CD14-positive monocyte (primary cell): ENCODE measurements around the gene MAP1LC3A. TPM values are rescaled to one million over a fixed set of nuclear protein-coding genes. Genes with fewer than 3 reads are reported as not detected.

Source experiments
- DNase-seq, 3 donors: peaks; one replicate each; pipeline ENCODE4 v3.0.0-alpha.2; 2011 to 2022
- H2AFZ ChIP-seq: 2 replicates; pipeline ENCODE4 v1.6.0; 2012; ENCODE audit warnings: mild to moderate bottlenecking, low read depth, low read length, inconsistent platforms; ENCODE audit not compliant: insufficient read depth, poor library complexity, severe bottlenecking
- H3K27ac ChIP-seq, 2 donors: 1 replicate in 1 of 2; 2 replicates in 1 of 2; pipeline ENCODE4 v1.5.1; 2012 to 2013; ENCODE audit warnings: low read length in 2 of 2, control low read depth in 1 of 2, inconsistent platforms in 1 of 2, low read depth in 1 of 2, mild to moderate bottlenecking in 1 of 2
- H3K27me3 ChIP-seq, 2 donors: one replicate each; pipeline versions ENCODE4 v1.6.0 to v1.6.1; 2011 to 2013; ENCODE audit warnings: low read length in 2 of 2; ENCODE audit not compliant: control insufficient read depth in 2 of 2, insufficient read depth in 2 of 2
- H3K36me3 ChIP-seq, 2 donors: replicated peaks in 1 of 2; 1 replicate in 1 of 2; 2 replicates in 1 of 2; pipeline versions ENCODE4 v1.5.1 to v1.6.1; 2012 to 2013; ENCODE audit warnings: low read length in 2 of 2, control low read depth in 1 of 2, inconsistent platforms in 1 of 2, mild to moderate bottlenecking in 1 of 2; ENCODE audit not compliant: insufficient read depth in 2 of 2, control insufficient read depth in 1 of 2
- H3K4me1 ChIP-seq, 2 donors: 1 replicate in 1 of 2; 2 replicates in 1 of 2; pipeline versions ENCODE4 v1.5.1 to v1.6.1; 2012 to 2013; ENCODE audit warnings: low read length in 2 of 2, control low read depth in 1 of 2, inconsistent platforms in 1 of 2, mild to moderate bottlenecking in 1 of 2, moderate library complexity in 1 of 2; ENCODE audit not compliant: insufficient read depth in 2 of 2, control insufficient read depth in 1 of 2
- H3K4me2 ChIP-seq: replicated peaks from 2 replicates; pipeline ENCODE3; 2012; ENCODE audit warnings: low read length, moderate library complexity, mild to moderate bottlenecking; ENCODE audit not compliant: poor library complexity, severe bottlenecking; ENCODE audit errors: extremely low read depth
- H3K4me3 ChIP-seq, 3 experiments: fragments of 200-600 bp in 1 of 3; sonication (generic) in 1 of 3; replicated peaks in 1 of 3; 1 replicate in 2 of 3; 2 replicates in 1 of 3; pipeline ENCODE4 v1.5.1; 2011 to 2013; ENCODE audit warnings: low read length in 3 of 3, mild to moderate bottlenecking in 3 of 3, control low read depth in 2 of 3, low read depth in 2 of 3, inconsistent platforms in 1 of 3, moderate library complexity in 1 of 3
- H3K79me2 ChIP-seq: 2 replicates; pipeline ENCODE4 v1.6.0; 2012; ENCODE audit warnings: mild to moderate bottlenecking, control low read depth, inconsistent platforms, low read length, moderate library complexity; ENCODE audit not compliant: insufficient read depth
- H3K9ac ChIP-seq: 2 replicates; pipeline ENCODE4 v1.6.0; 2017; ENCODE audit warnings: low read length, mild to moderate bottlenecking; ENCODE audit not compliant: insufficient read depth, poor library complexity, severe bottlenecking
- H3K9me3 ChIP-seq, 2 donors: replicated peaks in 1 of 2; 1 replicate in 1 of 2; 2 replicates in 1 of 2; pipeline versions ENCODE4 v1.5.1 to v1.6.1; 2012 to 2013; ENCODE audit warnings: low read length in 2 of 2, control low read depth in 1 of 2; ENCODE audit not compliant: control insufficient read depth in 1 of 2, insufficient read depth in 1 of 2
- H4K20me1 ChIP-seq: 2 replicates; pipeline ENCODE4 v1.6.0; 2012; ENCODE audit warnings: mild to moderate bottlenecking, low read length, control low read depth, moderate library complexity; ENCODE audit not compliant: insufficient read depth
- H3K27ac Mint-ChIP-seq, 7 donors: one replicate each; pipeline ENCODE4 v1.8.0; 2020; ENCODE audit warnings: mild to moderate bottlenecking in 7 of 7, mixed read lengths in 7 of 7, moderate library complexity in 6 of 7, inconsistent platforms in 2 of 7
- H3K27me3 Mint-ChIP-seq, 3 donors: one replicate each; pipeline ENCODE4 v1.8.0; 2021 to 2022; ENCODE audit warnings: low read depth in 3 of 3, mild to moderate bottlenecking in 3 of 3, mixed read lengths in 3 of 3, moderate library complexity in 3 of 3, inconsistent platforms in 1 of 3
- H3K36me3 Mint-ChIP-seq, 2 donors: one replicate each; pipeline ENCODE4 v1.8.0; 2020; ENCODE audit warnings: mixed read lengths in 2 of 2, inconsistent platforms in 1 of 2, mild to moderate bottlenecking in 1 of 2
- H3K4me1 Mint-ChIP-seq: one replicate; pipeline ENCODE4 v1.8.0; 2020; ENCODE audit warnings: mild to moderate bottlenecking, mixed read lengths
- H3K4me3 Mint-ChIP-seq, 2 donors: one replicate each; pipeline ENCODE4 v1.8.0; 2020; ENCODE audit warnings: mild to moderate bottlenecking in 2 of 2, mixed read lengths in 2 of 2, moderate library complexity in 1 of 2
- H3K9me3 Mint-ChIP-seq, 7 donors: one replicate each; pipeline ENCODE4 v1.8.0; 2020 to 2022; ENCODE audit warnings: mixed read lengths in 7 of 7, mild to moderate bottlenecking in 6 of 7, moderate library complexity in 6 of 7, inconsistent platforms in 2 of 7
- WGBS: methylation state at CpG from one replicate; pipeline ENCODE4 v1.1.5; 2013; ENCODE audit warnings: missing lambda C conversion rate; ENCODE audit not compliant: insufficient coverage; 5-methylcytosine and 5-hydroxymethylcytosine counted together
- intact Hi-C, 2 donors: fragments of 100-400 bp; cut with micrococcal nuclease; formaldehyde crosslinking; loops; one replicate each; pipeline versions ENCODE4 v1.15.0 to v1.15.1; 2023
- polyA plus RNA-seq, 3 donors: library from polyadenylated mRNA; depleted of rRNA in 1 of 3; unstranded in 2 of 3; stranded (reverse) in 1 of 3; fragments of 300-500 nt in 2 of 3; fragments of >200 nt in 1 of 3; fragmentation: Illumina TruSeq in 2 of 3; gene quantifications; 1 replicate in 2 of 3; 2 replicates in 1 of 3; pipeline ENCODE4 v1.2.3, GENCODE V29; 2012 to 2021
- TF ChIP-seq, protein P1 (sequence below): fragments of 200-600 bp; IDR thresholded peaks from one replicate; pipeline ENCODE4 v1.8.0; 2022; ENCODE audit warnings: antibody characterized with exemption, mild to moderate bottlenecking

MAP1LC3A gene
- polyA plus RNA-seq, 3 donors, result 2.5 to 7.7 (median 2.6) TPM

DNA sequence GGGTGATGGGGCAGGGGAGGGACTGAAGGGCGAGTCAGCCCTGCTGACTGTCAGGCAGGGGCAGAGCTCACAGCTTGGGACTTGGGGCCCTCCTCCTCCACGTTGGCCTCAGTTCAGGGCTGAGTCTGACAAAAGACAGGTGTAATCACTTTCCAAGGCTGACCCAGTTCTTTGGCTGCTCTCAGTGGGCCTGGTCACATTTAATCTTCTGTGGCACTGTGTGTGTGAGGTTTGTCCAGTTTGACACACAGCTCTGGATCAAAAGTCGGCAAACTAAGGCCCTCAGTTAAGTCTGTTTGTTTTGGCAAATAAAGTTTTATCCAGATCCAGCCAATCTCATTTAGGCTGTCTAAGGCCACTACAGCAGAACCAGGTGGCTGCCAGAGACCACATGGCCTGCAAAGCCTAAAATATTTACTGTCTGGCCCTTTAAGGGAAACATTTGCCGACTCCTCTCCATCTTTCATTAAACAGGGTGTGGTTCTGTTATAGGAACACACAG, 5.1 kb upstream of the MAP1LC3A start:
- H3K4me2 ChIP-seq, result no peak overlapping the region
- no peaks in the 10 kb centered on the region for H3K36me3 Mint-ChIP-seq
- no peak overlapping the region for H3K4me3 Mint-ChIP-seq
- no peak overlapping the region for H3K4me3 ChIP-seq
- no peaks in the 10 kb centered on the region for H3K36me3 ChIP-seq
- H4K20me1 ChIP-seq, result no peaks in the 10 kb centered on the region
- H3K4me1 ChIP-seq, result peaks cover 7 to 10% of the 10 kb centered on the region in 2 donors
- peaks cover 12% of the 10 kb centered on the region for H3K4me1 Mint-ChIP-seq
- 100% methylated on average over 1 of the region's 4 CpGs for WGBS
- H3K27me3 Mint-ChIP-seq, result peaks cover 0 to 2% (median 2%) of the 10 kb centered on the region in 3 donors
- no peak overlapping the region for H2AFZ ChIP-seq
- H3K9me3 ChIP-seq, result no peaks in the 10 kb centered on the region
- no peaks in the 10 kb centered on the region for H3K27me3 ChIP-seq
- no peak overlapping the region for H3K9ac ChIP-seq
- no peaks in the 10 kb centered on the region for H3K79me2 ChIP-seq
- TF ChIP-seq, protein P1, sequence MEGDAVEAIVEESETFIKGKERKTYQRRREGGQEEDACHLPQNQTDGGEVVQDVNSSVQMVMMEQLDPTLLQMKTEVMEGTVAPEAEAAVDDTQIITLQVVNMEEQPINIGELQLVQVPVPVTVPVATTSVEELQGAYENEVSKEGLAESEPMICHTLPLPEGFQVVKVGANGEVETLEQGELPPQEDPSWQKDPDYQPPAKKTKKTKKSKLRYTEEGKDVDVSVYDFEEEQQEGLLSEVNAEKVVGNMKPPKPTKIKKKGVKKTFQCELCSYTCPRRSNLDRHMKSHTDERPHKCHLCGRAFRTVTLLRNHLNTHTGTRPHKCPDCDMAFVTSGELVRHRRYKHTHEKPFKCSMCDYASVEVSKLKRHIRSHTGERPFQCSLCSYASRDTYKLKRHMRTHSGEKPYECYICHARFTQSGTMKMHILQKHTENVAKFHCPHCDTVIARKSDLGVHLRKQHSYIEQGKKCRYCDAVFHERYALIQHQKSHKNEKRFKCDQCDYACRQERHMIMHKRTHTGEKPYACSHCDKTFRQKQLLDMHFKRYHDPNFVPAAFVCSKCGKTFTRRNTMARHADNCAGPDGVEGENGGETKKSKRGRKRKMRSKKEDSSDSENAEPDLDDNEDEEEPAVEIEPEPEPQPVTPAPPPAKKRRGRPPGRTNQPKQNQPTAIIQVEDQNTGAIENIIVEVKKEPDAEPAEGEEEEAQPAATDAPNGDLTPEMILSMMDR, result no peak
- H3K27ac Mint-ChIP-seq, result no peak overlapping the region
- no peak for DNase-seq
- H3K27ac ChIP-seq, result no peak overlapping the region
- no peaks in the 10 kb centered on the region for H3K9me3 Mint-ChIP-seq
- intact Hi-C loops, result no loop called here

DNA sequence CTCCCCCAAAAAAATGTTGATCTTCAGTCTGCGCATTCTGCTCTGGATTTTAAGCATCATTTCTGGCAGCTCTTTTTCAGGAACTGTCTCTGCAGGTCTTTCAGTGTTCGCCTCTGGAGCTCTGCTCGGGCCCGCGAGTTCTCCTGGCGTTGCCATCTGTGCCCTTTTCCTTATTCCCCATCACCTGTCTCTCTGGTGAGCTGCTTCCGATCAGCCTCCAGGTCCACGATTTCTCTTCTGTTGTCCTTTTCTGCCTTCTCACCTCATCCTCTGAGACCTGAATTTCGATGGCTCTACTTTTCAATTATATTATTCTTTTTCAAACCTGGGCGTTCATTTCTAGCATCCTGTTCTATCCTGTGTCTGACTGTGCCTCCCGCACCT, 590 bp upstream of the MAP1LC3A start:
- no peaks in the 10 kb centered on the region for H3K27me3 ChIP-seq
- H3K27ac ChIP-seq, result peak overlapping the region in 1 of 2 donors; percentile 78
- peak overlapping the region in 6 of 7 donors; percentile 83 to 94 (median 90) for H3K27ac Mint-ChIP-seq
- DNase-seq, result peak in 1 of 3 donors; percentile 15
- TF ChIP-seq, protein P1, result no peak
- peaks cover 3% of the 10 kb centered on the region in 2 donors for H3K36me3 Mint-ChIP-seq
- H4K20me1 ChIP-seq, result no peaks in the 10 kb centered on the region
- peaks cover 0 to 1% (median 0%) of the 10 kb centered on the region in 7 donors for H3K9me3 Mint-ChIP-seq
- peak overlapping the region; percentile 80 to 92 for H3K4me3 Mint-ChIP-seq
- peak overlapping the region; percentile 96 for H2AFZ ChIP-seq
- no peaks in the 10 kb centered on the region for H3K9me3 ChIP-seq
- WGBS, result 12% methylated on average over 11 of the region's 11 CpGs
- no peaks in the 10 kb centered on the region for H3K79me2 ChIP-seq
- intact Hi-C loops, result loop anchor here in 1 of 2 donors (2.0 kb wide), 1 partner anchor 147 kb away; the partner anchor contains the start of gene TP53INP2
- peak overlapping the region; percentile 91 for H3K4me2 ChIP-seq
- H3K27me3 Mint-ChIP-seq, result peaks cover 0 to 2% (median 0%) of the 10 kb centered on the region in 3 donors
- H3K9ac ChIP-seq, result peak overlapping the region; percentile 88
- no peaks in the 10 kb centered on the region for H3K36me3 ChIP-seq
- H3K4me1 Mint-ChIP-seq, result peaks cover 5% of the 10 kb centered on the region
- H3K4me3 ChIP-seq, result peak overlapping the region; percentile 75 to 85 (median 83)
- H3K4me1 ChIP-seq, result peaks cover 7 to 16% of the 10 kb centered on the region in 2 donors
